ENCODE results near the gene ZNF70. TPM values are rescaled to one million over a fixed set of nuclear protein-coding genes. Genes with fewer than 3 reads are reported as not detected.

Gene ZNF70
- total and polyA plus RNA-seq, 2 of the 13 experiments (the other 11 are each of a cell fraction or from before 2014, with no cell fraction given) = 0.62 to 3.6 TPM

DNA sequence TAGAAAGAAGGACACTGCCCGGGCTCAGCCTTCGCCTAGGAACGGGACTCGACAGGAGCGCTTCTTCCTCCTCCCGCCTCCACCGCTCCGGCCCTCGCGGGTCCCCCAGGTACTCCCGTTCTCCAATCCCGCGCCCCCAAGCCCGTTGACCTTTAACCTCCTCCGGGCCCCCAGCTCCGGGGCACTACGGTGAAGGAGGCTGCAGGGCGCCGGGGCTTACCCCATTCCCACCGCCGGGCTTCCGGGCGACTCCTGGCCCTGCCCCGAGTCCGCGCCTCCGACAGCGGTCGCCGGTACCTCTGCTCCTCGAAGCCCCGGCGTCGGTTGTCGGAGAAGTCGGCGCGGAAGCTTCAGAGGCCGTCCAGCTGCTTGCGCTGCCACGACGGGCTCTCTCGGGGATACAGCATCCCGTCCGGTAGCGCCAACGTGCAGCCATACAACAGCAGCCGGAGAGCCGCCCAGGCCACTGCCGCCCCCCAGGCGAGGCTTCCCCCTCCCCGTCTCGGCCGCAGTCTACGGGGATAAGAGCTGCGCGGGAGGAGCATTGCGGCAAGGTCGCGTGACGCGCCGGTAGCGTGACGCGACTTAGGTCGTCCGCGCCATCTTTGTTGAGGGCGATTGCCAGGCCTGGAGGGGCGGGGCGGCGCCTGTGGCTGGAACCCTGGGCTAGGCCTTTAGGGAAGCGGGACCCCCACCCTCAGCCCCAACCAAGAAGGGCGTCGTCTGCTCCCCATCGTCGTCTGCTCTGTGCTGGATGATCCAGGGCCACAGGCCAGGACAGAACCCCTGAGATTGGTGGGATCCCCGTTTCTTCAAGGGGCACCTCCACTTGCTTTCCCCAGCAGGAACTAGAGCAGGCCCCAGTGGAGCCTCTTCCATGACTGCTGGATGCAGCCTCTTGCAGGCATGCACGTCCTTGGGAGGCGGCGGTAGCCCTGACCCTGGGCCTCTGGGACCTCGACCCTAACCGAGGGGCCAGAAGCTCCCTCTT is 33.8 kb downstream of the ZNF70 start (continued):
- TF ChIP-seq DNMT1 (CRISPR knock-in tag; IDR thresholded peaks at IDR 0.05) = no peak
- TF ChIP-seq, protein P1, sequence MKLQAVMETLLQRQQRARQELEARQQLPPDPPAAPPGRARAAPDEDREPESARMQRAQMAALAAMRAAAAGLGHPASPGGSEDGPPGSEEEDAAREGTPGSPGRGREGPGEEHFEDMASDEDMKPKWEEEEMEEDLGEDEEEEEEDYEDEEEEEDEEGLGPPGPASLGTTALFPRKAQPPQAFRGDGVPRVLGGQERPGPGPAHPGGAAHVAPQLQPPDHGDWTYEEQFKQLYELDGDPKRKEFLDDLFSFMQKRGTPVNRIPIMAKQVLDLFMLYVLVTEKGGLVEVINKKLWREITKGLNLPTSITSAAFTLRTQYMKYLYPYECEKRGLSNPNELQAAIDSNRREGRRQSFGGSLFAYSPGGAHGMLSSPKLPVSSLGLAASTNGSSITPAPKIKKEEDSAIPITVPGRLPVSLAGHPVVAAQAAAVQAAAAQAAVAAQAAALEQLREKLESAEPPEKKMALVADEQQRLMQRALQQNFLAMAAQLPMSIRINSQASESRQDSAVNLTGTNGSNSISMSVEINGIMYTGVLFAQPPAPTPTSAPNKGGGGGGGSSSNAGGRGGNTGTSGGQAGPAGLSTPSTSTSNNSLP (IDR thresholded peaks at IDR 0.05; ENCODE audit: low read depth, low read length) = no peak
- no peak for TF ChIP-seq ZMAT3 (CRISPR knock-in tag; conservative IDR thresholded peaks at IDR 0.05)
- no peak for TF ChIP-seq ZNF850 (CRISPR knock-in tag; conservative IDR thresholded peaks at IDR 0.05)
- no peak; the same call in 1 of the 2 replicates for TF ChIP-seq ZNF83 (CRISPR knock-in tag; IDR thresholded peaks at IDR 0.05; ENCODE audit: borderline replicate concordance)
- peak; percentile 80 for TF ChIP-seq HES4 (CRISPR knock-in tag; IDR thresholded peaks at IDR 0.05; ENCODE audit: borderline replicate concordance)
- TF ChIP-seq ZC3H4 (CRISPR knock-in tag; IDR thresholded peaks at IDR 0.05; ENCODE audit: borderline replicate concordance) = no peak
- TF ChIP-seq, protein P2, sequence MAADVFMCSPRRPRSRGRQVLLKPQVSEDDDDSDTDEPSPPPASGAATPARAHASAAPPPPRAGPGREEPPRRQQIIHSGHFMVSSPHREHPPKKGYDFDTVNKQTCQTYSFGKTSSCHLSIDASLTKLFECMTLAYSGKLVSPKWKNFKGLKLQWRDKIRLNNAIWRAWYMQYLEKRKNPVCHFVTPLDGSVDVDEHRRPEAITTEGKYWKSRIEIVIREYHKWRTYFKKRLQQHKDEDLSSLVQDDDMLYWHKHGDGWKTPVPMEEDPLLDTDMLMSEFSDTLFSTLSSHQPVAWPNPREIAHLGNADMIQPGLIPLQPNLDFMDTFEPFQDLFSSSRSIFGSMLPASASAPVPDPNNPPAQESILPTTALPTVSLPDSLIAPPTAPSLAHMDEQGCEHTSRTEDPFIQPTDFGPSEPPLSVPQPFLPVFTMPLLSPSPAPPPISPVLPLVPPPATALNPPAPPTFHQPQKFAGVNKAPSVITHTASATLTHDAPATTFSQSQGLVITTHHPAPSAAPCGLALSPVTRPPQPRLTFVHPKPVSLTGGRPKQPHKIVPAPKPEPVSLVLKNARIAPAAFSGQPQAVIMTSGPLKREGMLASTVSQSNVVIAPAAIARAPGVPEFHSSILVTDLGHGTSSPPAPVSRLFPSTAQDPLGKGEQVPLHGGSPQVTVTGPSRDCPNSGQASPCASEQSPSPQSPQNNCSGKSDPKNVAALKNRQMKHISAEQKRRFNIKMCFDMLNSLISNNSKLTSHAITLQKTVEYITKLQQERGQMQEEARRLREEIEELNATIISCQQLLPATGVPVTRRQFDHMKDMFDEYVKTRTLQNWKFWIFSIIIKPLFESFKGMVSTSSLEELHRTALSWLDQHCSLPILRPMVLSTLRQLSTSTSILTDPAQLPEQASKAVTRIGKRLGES (CRISPR knock-in tag; IDR thresholded peaks at IDR 0.05; ENCODE audit: borderline replicate concordance) = no peak; the same call in 1 of the 2 replicates
- no peak for TF ChIP-seq ZNF24 (IDR thresholded peaks at IDR 0.05)
- TF ChIP-seq, protein P3, sequence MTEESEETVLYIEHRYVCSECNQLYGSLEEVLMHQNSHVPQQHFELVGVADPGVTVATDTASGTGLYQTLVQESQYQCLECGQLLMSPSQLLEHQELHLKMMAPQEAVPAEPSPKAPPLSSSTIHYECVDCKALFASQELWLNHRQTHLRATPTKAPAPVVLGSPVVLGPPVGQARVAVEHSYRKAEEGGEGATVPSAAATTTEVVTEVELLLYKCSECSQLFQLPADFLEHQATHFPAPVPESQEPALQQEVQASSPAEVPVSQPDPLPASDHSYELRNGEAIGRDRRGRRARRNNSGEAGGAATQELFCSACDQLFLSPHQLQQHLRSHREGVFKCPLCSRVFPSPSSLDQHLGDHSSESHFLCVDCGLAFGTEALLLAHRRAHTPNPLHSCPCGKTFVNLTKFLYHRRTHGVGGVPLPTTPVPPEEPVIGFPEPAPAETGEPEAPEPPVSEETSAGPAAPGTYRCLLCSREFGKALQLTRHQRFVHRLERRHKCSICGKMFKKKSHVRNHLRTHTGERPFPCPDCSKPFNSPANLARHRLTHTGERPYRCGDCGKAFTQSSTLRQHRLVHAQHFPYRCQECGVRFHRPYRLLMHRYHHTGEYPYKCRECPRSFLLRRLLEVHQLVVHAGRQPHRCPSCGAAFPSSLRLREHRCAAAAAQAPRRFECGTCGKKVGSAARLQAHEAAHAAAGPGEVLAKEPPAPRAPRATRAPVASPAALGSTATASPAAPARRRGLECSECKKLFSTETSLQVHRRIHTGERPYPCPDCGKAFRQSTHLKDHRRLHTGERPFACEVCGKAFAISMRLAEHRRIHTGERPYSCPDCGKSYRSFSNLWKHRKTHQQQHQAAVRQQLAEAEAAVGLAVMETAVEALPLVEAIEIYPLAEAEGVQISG (CRISPR knock-in tag; IDR thresholded peaks at IDR 0.05) = peak; percentile 98
- 0 out of 2 replicates have a peak, but pooled peaks have one; percentile 12 for TF ChIP-seq HMG20A (CRISPR knock-in tag; IDR thresholded peaks at IDR 0.05; ENCODE audit: borderline replicate concordance)
- TF ChIP-seq ZNF17 (CRISPR knock-in tag; IDR thresholded peaks at IDR 0.05) = no peak
- no peak for TF ChIP-seq ZNF138 (CRISPR knock-in tag; IDR thresholded peaks at IDR 0.05; ENCODE audit: low read depth)
- TF ChIP-seq TEAD2 (CRISPR knock-in tag; IDR thresholded peaks at IDR 0.05) = no peak
- 0 out of 2 replicates have a peak, but pooled peaks have one; percentile 35 for TF ChIP-seq ZNF101 (CRISPR knock-in tag; IDR thresholded peaks at IDR 0.05; ENCODE audit: borderline replicate concordance, low read depth)
- TF ChIP-seq, protein P4, sequence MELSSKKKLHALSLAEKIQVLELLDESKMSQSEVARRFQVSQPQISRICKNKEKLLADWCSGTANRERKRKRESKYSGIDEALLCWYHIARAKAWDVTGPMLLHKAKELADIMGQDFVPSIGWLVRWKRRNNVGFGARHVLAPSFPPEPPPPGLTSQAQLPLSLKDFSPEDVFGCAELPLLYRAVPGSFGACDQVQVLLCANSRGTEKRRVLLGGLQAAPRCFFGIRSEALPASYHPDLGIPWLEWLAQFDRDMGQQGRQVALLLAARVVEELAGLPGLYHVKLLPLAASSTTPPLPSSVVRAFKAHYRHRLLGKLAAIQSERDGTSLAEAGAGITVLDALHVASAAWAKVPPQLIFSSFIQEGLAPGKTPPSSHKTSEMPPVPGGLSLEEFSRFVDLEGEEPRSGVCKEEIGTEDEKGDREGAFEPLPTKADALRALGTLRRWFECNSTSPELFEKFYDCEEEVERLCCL (CRISPR knock-in tag; IDR thresholded peaks at IDR 0.05; ENCODE audit: borderline replicate concordance) = no peak; the same call in 1 of the 2 replicates
- 0 out of 2 replicates have a peak, but pooled peaks have one; percentile 27 for TF ChIP-seq REXO4 (CRISPR knock-in tag; IDR thresholded peaks at IDR 0.05; ENCODE audit: borderline replicate concordance)
- no peak for TF ChIP-seq ZNF326 (CRISPR knock-in tag; IDR thresholded peaks at IDR 0.05; ENCODE audit: borderline replicate concordance)
